Ectodermal cell (in vitro differentiated cells): ENCODE measurements around the gene F3.

ENCODE experiments used
- H3K27ac ChIP-seq: 2 replicates; pipeline ENCODE4 v1.7.0; 2013; ENCODE audit warnings: mild to moderate bottlenecking, low read depth, low read length; ENCODE audit not compliant: insufficient read depth, poor library complexity, severe bottlenecking
- H3K27me3 ChIP-seq: 2 replicates; pipeline ENCODE4 v1.7.0; 2013; ENCODE audit warnings: mild to moderate bottlenecking, low read length; ENCODE audit not compliant: insufficient read depth, control insufficient read depth, poor library complexity, severe bottlenecking
- H3K36me3 ChIP-seq: one replicate; pipeline ENCODE4 v1.7.0; 2013; ENCODE audit warnings: low read length; ENCODE audit not compliant: control insufficient read depth, insufficient read depth
- H3K4me1 ChIP-seq: one replicate; pipeline ENCODE4 v1.7.0; 2013; ENCODE audit warnings: low read length; ENCODE audit not compliant: control insufficient read depth, insufficient read depth
- H3K4me3 ChIP-seq: 2 replicates; pipeline ENCODE4 v1.7.0; 2013; ENCODE audit warnings: low read depth, low read length, control low read depth; ENCODE audit not compliant: insufficient read depth
- H3K9me3 ChIP-seq: 2 replicates; pipeline ENCODE4 v1.7.0; 2013; ENCODE audit warnings: mild to moderate bottlenecking, low read length, moderate library complexity; ENCODE audit not compliant: control insufficient read depth
- WGBS, 2 experiments: methylation state at CpG; one replicate each; pipeline ENCODE4 v1.1.7; 2013; ENCODE audit warnings: missing lambda C conversion rate in 2 of 2; 5-methylcytosine and 5-hydroxymethylcytosine counted together

Gene F3

GRCh38 chr1:94542088-94542870 lies 720 bp upstream of the F3 start:
- H3K4me3 ChIP-seq, result peak overlapping the region; percentile 70
- no peak overlapping the region for H3K27ac ChIP-seq
- H3K36me3 ChIP-seq, result no peaks in the 10 kb centered on the region
- H3K27me3 ChIP-seq, result peaks cover 58% of the 10 kb centered on the region
- no peaks in the 10 kb centered on the region for H3K9me3 ChIP-seq
- H3K4me1 ChIP-seq, result peaks cover 13% of the 10 kb centered on the region
- WGBS, 2 experiments, result 2 to 3% methylated on average over 24 to 26 of the region's 26 CpGs

GRCh38 chr1:94540440-94541245 lies 916 bp downstream of the F3 start:
- Histone ChIP-seq H3K36me3 (no peaks in the 10 kb centered on the region), H3K4me1 (peaks cover 13% of the 10 kb centered on the region), H3K27me3 (peaks cover 58% of the 10 kb centered on the region), H3K9me3 (no peaks in the 10 kb centered on the region), H3K27ac (no peak overlapping the region), H3K4me3 (peak overlapping the region; percentile 70)
- WGBS, 2 experiments, result 23% methylated on average over 23 of the region's 23 CpGs

- no peaks in the 10 kb centered on the region for H3K36me3 ChIP-seq
- no peaks in the 10 kb centered on the region for H3K9me3 ChIP-seq
- no peak overlapping the region for H3K27ac ChIP-seq
- no peak overlapping the region for H3K4me3 ChIP-seq
- WGBS, 2 experiments, result 93 to 95% methylated on average over 3 of the region's 3 CpGs
- H3K4me1 ChIP-seq, result peaks cover 13% of the 10 kb centered on the region
- peaks cover 54% of the 10 kb centered on the region for H3K27me3 ChIP-seq
These were observed 2.1 kb downstream of the F3 start for GRCh38 chr1:94539496-94539895.

GRCh38 chr1:94538243-94538827 lies 3.2 kb downstream of the F3 start:
- H3K27ac ChIP-seq, result no peak overlapping the region
- no peaks in the 10 kb centered on the region for H3K9me3 ChIP-seq
- H3K4me1 ChIP-seq, result peaks cover 13% of the 10 kb centered on the region
- H3K36me3 ChIP-seq, result no peaks in the 10 kb centered on the region
- WGBS, 2 experiments, result 57 to 58% methylated on average over 6 of the region's 6 CpGs
- H3K4me3 ChIP-seq, result no peak overlapping the region
- peaks cover 42% of the 10 kb centered on the region for H3K27me3 ChIP-seq

GRCh38 chr1:94537254-94537653 lies 4.3 kb downstream of the F3 start:
- 80 to 85% methylated on average over 6 of the region's 6 CpGs for WGBS, 2 experiments
- Histone ChIP-seq H3K4me1 (peaks cover 5% of the 10 kb centered on the region), H3K36me3 (no peaks in the 10 kb centered on the region), H3K4me3 (no peak overlapping the region), H3K27me3 (peaks cover 31% of the 10 kb centered on the region), H3K27ac (no peak overlapping the region), H3K9me3 (no peaks in the 10 kb centered on the region)

- H3K27ac ChIP-seq, result no peak overlapping the region
- H3K4me1 ChIP-seq, result peaks cover 4% of the 10 kb centered on the region
- peaks cover 17% of the 10 kb centered on the region for H3K27me3 ChIP-seq
- H3K4me3 ChIP-seq, result no peak overlapping the region
- 93 to 97% methylated on average over 9 of the region's 9 CpGs for WGBS, 2 experiments
- no peaks in the 10 kb centered on the region for H3K9me3 ChIP-seq
- no peaks in the 10 kb centered on the region for H3K36me3 ChIP-seq
These were observed 5.7 kb downstream of the F3 start for GRCh38 chr1:94535879-94536278.

GRCh38 chr1:94535095-94535494 lies 6.5 kb downstream of the F3 start:
- H3K27ac ChIP-seq, result no peak overlapping the region
- 92 to 95% methylated on average over 5 of the region's 5 CpGs for WGBS, 2 experiments
- H3K27me3 ChIP-seq, result peaks cover 10% of the 10 kb centered on the region
- H3K4me3 ChIP-seq, result no peak overlapping the region
- no peaks in the 10 kb centered on the region for H3K36me3 ChIP-seq
- H3K9me3 ChIP-seq, result no peaks in the 10 kb centered on the region
- H3K4me1 ChIP-seq, result peaks cover 4% of the 10 kb centered on the region

GRCh38 chr1:94532077-94532476 lies 9.5 kb downstream of the F3 start:
- 69 to 88% methylated on average over 3 of the region's 3 CpGs for WGBS, 2 experiments
- Histone ChIP-seq H3K27ac (no peak overlapping the region), H3K36me3 (no peaks in the 10 kb centered on the region), H3K4me1 (no peaks in the 10 kb centered on the region), H3K9me3 (no peaks in the 10 kb centered on the region), H3K4me3 (no peak overlapping the region), H3K27me3 (no peaks in the 10 kb centered on the region)

- H3K9me3 ChIP-seq, result no peaks in the 10 kb centered on the region
- no peaks in the 10 kb centered on the region for H3K36me3 ChIP-seq
- WGBS, 2 experiments, result 94 to 98% methylated on average over 6 of the region's 6 CpGs
- H3K27ac ChIP-seq, result no peak overlapping the region
- no peaks in the 10 kb centered on the region for H3K27me3 ChIP-seq
- no peaks in the 10 kb centered on the region for H3K4me1 ChIP-seq
- no peak overlapping the region for H3K4me3 ChIP-seq
These were observed 9.9 kb downstream of the F3 start for GRCh38 chr1:94531664-94532063.

- no peak overlapping the region for H3K27ac ChIP-seq
- H3K27me3 ChIP-seq, result no peaks in the 10 kb centered on the region
- 92 to 94% methylated on average over 4 of the region's 4 CpGs for WGBS, 2 experiments
- no peaks in the 10 kb centered on the region for H3K9me3 ChIP-seq
- H3K4me1 ChIP-seq, result no peaks in the 10 kb centered on the region
- no peak overlapping the region for H3K4me3 ChIP-seq
- no peaks in the 10 kb centered on the region for H3K36me3 ChIP-seq
These were observed 11.1 kb downstream of the F3 start for GRCh38 chr1:94530373-94530878.
